A673 (cell line): ENCODE results near the gene SCN3B. TPM values are rescaled to one million over a fixed set of nuclear protein-coding genes. Genes with fewer than 3 reads are reported as not detected.

Source experiments
- BruUV-seq: library from RNA; stranded (reverse); fragments of 400-500 nt; replicated peaks from 2 replicates; lab custom pipeline; 2021; lab: Mats Ljungman, UMichigan
- CTCF ChIA-PET: fragments of 300-600 bp; sonication (Branson Sonifier 250); formaldehyde crosslinking; loops from one replicate; lab custom pipeline; 2022; ENCODE audit warnings: antibody characterized with exemption; lab: Charles Lee
- POLR2A ChIA-PET: fragments of 300-600 bp; sonication (Branson Sonifier 250); formaldehyde crosslinking; loops from one replicate; lab custom pipeline; 2022; ENCODE audit warnings: antibody characterized with exemption; ENCODE audit not compliant: low non-redundant PET; lab: Charles Lee
- DNase-seq: peaks from one replicate; pipeline ENCODE4 v3.0.0-alpha.2; 2015; ENCODE audit warnings: low spot score
- H3K27ac ChIP-seq: fragments of 200-600 bp; sonication (generic); 2 replicates; pipeline ENCODE4 v1.5.1; 2016; ENCODE audit warnings: mixed run types, low read depth, mild to moderate bottlenecking, mixed read lengths, antibody characterized with exemption, low read length; ENCODE audit not compliant: poor library complexity, severe bottlenecking
- H3K27me3 ChIP-seq: fragments of 200-600 bp; sonication (generic); replicated peaks from 2 replicates; pipeline ENCODE4 v1.6.1; 2017; ENCODE audit warnings: mixed run types, low read depth, mild to moderate bottlenecking, mixed read lengths, antibody characterized with exemption, low read length; ENCODE audit not compliant: insufficient read depth, poor library complexity
- H3K36me3 ChIP-seq: fragments of 200-600 bp; sonication (generic); 2 replicates; pipeline ENCODE4 v1.6.1; 2016; ENCODE audit warnings: mixed run types, mild to moderate bottlenecking, mixed read lengths, antibody characterized with exemption, low read length; ENCODE audit not compliant: insufficient read depth, poor library complexity, severe bottlenecking
- H3K4me1 ChIP-seq: fragments of 200-600 bp; sonication (generic); 2 replicates; pipeline ENCODE4 v1.6.1; 2017; ENCODE audit warnings: mixed run types, mild to moderate bottlenecking, mixed read lengths, antibody characterized with exemption, low read length; ENCODE audit not compliant: insufficient read depth, poor library complexity, severe bottlenecking
- H3K4me3 ChIP-seq: fragments of 200-600 bp; sonication (generic); 2 replicates; pipeline ENCODE4 v1.5.1; 2016; ENCODE audit warnings: low read depth, mixed run types, mild to moderate bottlenecking, mixed read lengths, low read length; ENCODE audit not compliant: poor library complexity, severe bottlenecking
- H3K9me3 ChIP-seq: fragments of 200-600 bp; sonication (generic); 2 replicates; pipeline ENCODE4 v1.6.1; 2016; ENCODE audit warnings: mixed run types, low read depth, mild to moderate bottlenecking, mixed read lengths, antibody characterized with exemption, low read length; ENCODE audit not compliant: poor library complexity, severe bottlenecking
- CTCF ChIP-seq: fragments of 300-800, 200-600 bp; sonication (generic); conservative IDR thresholded peaks from 2 replicates; pipeline ENCODE4 v1.5.1; 2017; ENCODE audit warnings: low read depth, mild to moderate bottlenecking, antibody characterized with exemption, low read length, moderate library complexity, mixed read lengths
- EZH2 ChIP-seq: fragments of 200-600 bp; sonication (generic); IDR thresholded peaks from 2 replicates; pipeline ENCODE4 v1.6.1; 2017; ENCODE audit warnings: borderline replicate concordance, low read depth, mild to moderate bottlenecking, mixed read lengths, antibody characterized with exemption, low read length; ENCODE audit not compliant: poor library complexity, severe bottlenecking
- intact Hi-C: fragments of 100-400 bp; cut with micrococcal nuclease; formaldehyde crosslinking; loops from one replicate; pipeline ENCODE4 v1.10.0; 2022; ENCODE audit not compliant: unreplicated experiment
- total RNA-seq: library from RNA; stranded (reverse); gene quantifications from 2 replicates; pipeline ENCODE4 v1.2.3, GENCODE V29; 2021

The SCN3B gene
- total RNA-seq, 1 experiment from 2014 or later: 0.13 TPM

GRCh38 chr11:123690485-123690884 is 36.1 kb upstream of the SCN3B start:
- BruUV-seq: no TSS peak
- intact Hi-C loops: no loop called here
- Histone ChIP-seq H3K4me3 (no peak overlapping the region), H3K4me1 (no peaks in the 10 kb centered on the region), H3K27ac (no peak overlapping the region), H3K27me3 (peaks cover 53% of the 10 kb centered on the region), H3K9me3 (no peaks in the 10 kb centered on the region), H3K36me3 (no peaks in the 10 kb centered on the region)
- no peak for DNase-seq
- ChIA-PET POLR2A (no interaction called here), CTCF (no interaction called here)
- TF ChIP-seq CTCF (no peak), EZH2 (no peak)

- H3K9me3 ChIP-seq: no peaks in the 10 kb centered on the region
- CTCF ChIA-PET: no interaction called here
- POLR2A ChIA-PET: no interaction called here
- intact Hi-C loops: no loop called here
- H3K27me3 ChIP-seq: peaks cover 70% of the 10 kb centered on the region
- H3K4me3 ChIP-seq: no peak overlapping the region
- DNase-seq: no peak
- no TSS peak for BruUV-seq
- H3K4me1 ChIP-seq: no peaks in the 10 kb centered on the region
- no peaks in the 10 kb centered on the region for H3K36me3 ChIP-seq
- no peak for TF ChIP-seq EZH2
- no peak for TF ChIP-seq CTCF
- no peak overlapping the region for H3K27ac ChIP-seq
Measured at GRCh38 chr11:123684601-123685000, 30.2 kb upstream of the SCN3B start.

- Histone ChIP-seq H3K36me3 (no peaks in the 10 kb centered on the region), H3K4me1 (no peaks in the 10 kb centered on the region), H3K27ac (no peak overlapping the region), H3K27me3 (peaks cover 66% of the 10 kb centered on the region), H3K4me3 (no peak overlapping the region), H3K9me3 (no peaks in the 10 kb centered on the region)
- no peak for DNase-seq
- TF ChIP-seq EZH2: no peak
- no peak for TF ChIP-seq CTCF
- no TSS peak for BruUV-seq
- ChIA-PET POLR2A (no interaction called here), CTCF (no interaction called here)
- intact Hi-C loops: no loop called here
Measured at GRCh38 chr11:123683428-123684170, 29.2 kb upstream of the SCN3B start.
